MM.1S (cell line): ENCODE measurements around the gene MTFR1L.

ENCODE experiments used
- EZH2 ChIP-seq: fragments of 300-600 bp; sonication (generic); optimal IDR thresholded peaks from 2 replicates; pipeline ENCODE3; 2017; ENCODE audit warnings: low read depth, mild to moderate bottlenecking, antibody characterized with exemption, low read length, mixed read lengths
- EZH2phosphoT487 ChIP-seq: fragments of 300-600 bp; sonication (generic); IDR thresholded peaks from 2 replicates; pipeline ENCODE4 v1.6.1; 2018; ENCODE audit warnings: antibody characterized with exemption, low read length
- TF ChIP-seq, protein P1 (sequence below): fragments of 300-600 bp; sonication (generic); IDR thresholded peaks from 2 replicates; pipeline ENCODE4 v1.5.1; 2016; ENCODE audit warnings: antibody characterized with exemption, low read length, mixed read lengths

GRCh38 chr1:25779894-25780293 lies 39.9 kb upstream of the MTFR1L start:
- TF ChIP-seq EZH2 (no peak), EZH2phosphoT487 (no peak)
- TF ChIP-seq, protein P1, sequence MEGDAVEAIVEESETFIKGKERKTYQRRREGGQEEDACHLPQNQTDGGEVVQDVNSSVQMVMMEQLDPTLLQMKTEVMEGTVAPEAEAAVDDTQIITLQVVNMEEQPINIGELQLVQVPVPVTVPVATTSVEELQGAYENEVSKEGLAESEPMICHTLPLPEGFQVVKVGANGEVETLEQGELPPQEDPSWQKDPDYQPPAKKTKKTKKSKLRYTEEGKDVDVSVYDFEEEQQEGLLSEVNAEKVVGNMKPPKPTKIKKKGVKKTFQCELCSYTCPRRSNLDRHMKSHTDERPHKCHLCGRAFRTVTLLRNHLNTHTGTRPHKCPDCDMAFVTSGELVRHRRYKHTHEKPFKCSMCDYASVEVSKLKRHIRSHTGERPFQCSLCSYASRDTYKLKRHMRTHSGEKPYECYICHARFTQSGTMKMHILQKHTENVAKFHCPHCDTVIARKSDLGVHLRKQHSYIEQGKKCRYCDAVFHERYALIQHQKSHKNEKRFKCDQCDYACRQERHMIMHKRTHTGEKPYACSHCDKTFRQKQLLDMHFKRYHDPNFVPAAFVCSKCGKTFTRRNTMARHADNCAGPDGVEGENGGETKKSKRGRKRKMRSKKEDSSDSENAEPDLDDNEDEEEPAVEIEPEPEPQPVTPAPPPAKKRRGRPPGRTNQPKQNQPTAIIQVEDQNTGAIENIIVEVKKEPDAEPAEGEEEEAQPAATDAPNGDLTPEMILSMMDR: no peak
